ENCODE results near the gene TRIM6.

DNA sequence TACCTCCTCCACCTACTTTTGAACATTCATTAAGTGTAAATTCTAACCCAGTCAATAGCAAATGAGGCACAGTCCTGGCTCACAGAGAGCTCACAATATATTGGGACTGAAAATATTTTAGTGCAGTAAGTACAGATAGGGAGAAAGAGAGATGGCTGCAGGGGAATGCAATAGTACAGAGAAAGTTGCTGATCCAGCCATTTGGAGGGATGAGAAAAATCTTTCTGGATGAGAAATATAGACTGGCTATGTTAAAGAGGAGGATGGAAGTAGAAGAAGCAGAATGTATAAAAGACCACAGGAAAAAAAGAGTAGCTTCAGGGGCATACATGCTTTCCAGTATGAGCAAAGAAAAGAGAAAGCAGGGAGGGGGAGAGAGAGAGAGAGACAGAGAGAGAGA lies 19.3 kb upstream of the TRIM6 start:
- TF ChIP-seq, protein P1, sequence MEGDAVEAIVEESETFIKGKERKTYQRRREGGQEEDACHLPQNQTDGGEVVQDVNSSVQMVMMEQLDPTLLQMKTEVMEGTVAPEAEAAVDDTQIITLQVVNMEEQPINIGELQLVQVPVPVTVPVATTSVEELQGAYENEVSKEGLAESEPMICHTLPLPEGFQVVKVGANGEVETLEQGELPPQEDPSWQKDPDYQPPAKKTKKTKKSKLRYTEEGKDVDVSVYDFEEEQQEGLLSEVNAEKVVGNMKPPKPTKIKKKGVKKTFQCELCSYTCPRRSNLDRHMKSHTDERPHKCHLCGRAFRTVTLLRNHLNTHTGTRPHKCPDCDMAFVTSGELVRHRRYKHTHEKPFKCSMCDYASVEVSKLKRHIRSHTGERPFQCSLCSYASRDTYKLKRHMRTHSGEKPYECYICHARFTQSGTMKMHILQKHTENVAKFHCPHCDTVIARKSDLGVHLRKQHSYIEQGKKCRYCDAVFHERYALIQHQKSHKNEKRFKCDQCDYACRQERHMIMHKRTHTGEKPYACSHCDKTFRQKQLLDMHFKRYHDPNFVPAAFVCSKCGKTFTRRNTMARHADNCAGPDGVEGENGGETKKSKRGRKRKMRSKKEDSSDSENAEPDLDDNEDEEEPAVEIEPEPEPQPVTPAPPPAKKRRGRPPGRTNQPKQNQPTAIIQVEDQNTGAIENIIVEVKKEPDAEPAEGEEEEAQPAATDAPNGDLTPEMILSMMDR (IDR thresholded peaks at IDR 0.05), result no peak
- no peak for TF ChIP-seq POLR2AphosphoS5 (IDR thresholded peaks at IDR 0.05; ENCODE audit: low read depth, low read length)
- no peak for TF ChIP-seq REST (IDR thresholded peaks at IDR 0.05; ENCODE audit: insufficient read depth in 1 of 2, low read depth in 2 of 2, low read length in 1 of 2)
- TF ChIP-seq SIN3A (IDR thresholded peaks at IDR 0.05; ENCODE audit: borderline replicate concordance, insufficient read depth, low read depth, low read length), result no peak
